Activated CD4-positive, alpha-beta T cell treated with anti-CD3 and anti-CD28 coated beads, Interleukin-2, amount 50 U/mL, for 16 hours (primary cell): ENCODE data around the gene RAB17.
A peak's percentile ranks its signal among the peaks of the same experiment; 100 is the strongest.
"Not testable (repeated sequence)": the region's sequence is repeated elsewhere in the genome, so short reads cannot be mapped to it uniquely, and the experiment has no call there.

Experiments used
- DNase-seq: peaks from one replicate; pipeline ENCODE4 v3.0.0-alpha.2; 2020

Gene RAB17

DNA sequence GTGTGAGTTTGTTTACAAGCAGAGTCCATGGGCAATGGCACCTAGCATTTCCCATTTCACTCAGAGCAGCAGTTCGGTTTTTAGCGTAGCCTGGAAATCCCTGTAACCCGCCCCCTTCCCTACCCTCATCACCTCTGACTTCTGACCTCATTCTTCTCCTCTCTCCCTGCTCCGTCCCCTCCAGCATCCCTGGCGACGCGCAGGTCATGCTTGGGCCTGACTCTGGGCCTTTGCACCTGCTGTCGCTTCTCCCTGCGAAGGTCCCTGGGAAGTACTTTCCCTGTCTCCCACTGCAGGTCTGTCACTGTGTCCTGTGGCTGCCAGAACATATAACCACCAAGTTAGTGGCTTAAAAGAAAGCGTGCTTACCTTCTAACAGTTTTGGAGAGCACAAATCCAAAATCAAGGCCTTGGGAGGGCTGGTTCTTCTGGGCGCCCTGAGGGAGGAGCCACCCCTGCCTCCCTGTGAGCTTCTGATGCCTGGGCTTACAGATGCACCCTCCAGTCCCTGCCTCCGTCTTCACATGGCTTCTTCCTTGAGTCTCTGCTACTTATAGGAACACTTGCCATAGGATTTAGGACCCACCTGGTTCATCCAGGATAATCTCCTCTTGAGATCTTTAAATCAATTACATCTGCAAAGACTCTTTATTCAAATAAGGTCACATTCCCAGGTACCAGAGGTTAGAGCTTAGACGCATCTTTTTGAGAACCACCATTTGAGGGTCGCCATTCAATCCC is 8.1 kb upstream of the RAB17 start:
- DNase-seq, result no peak

DNA sequence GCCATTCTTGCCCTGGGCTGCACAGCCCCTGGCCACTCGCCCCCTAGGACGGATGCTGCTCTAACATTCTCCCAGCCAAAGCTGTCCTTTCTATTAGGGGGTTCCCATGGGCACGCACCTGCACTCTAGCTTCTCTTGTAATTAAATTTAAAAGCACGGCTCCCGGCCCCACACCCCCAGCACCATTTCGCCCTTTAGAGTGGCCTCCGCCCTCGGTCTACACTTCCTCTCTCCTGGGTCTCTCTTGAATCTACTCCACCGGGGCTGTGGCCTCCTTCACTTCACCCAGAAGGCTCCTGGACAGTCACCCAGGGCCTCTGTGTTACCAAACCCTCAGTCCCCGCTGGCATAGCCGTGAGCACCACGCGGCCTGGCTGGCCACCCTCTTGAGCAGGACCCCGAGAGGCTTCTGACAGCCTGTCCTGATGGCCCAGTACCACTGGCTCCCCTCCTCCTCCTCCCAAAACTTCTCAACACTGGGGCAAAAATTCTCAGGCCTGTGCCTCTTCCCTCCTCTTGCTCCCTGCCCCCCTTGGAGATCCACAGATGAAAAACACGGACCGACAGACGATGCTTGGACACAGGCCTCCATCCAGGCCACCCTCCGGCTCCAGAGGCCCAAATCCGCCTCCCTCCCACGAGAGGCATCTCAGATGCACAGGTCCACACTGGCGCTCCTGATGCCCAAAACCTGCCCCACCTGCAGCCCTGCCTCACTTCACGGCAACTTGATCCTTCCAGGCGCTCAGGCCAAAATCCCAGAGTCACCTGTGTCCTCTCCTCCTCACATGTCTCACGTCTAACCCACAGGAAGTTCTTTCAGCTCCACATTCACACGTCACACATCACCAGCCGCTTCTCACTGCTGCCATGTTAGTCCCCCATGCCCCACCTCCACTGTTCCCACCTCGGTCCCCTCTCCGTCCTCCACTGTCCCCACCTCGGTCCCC is 6.9 kb upstream of the RAB17 start:
- DNase-seq, result no peak

DNA sequence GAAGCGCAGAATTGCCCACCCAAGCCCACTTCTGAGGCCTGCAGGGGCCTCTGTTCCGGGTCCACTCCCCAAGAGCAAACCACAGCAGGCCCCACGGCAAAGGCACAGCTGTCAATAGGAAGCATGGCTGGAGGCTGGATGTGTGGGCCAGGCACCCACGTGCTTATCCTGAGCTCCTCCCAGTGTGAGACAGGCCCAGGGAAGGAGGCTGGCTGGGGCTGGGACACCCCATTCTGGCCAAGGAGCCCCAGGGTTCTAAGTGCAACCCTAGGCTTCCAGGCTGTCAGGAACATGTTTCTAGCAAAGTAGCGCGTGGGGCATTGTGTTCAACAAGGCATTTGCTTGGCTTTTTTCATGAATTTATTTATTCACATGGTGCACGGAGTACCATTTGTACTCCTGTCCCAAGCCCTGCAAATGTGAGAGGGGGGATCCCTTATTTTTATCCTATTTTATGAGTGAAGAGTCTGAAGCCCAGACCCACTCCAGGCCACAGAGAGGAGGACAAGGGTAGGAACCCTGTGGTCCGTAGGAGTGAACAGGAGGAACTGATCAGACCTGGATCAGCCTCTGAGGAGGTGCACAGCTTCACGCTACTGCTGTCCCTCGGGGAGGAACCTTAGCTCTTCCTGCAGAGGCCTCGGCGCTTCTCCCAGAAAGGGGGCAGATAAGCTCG is 6.1 kb upstream of the RAB17 start:
- no peak for DNase-seq

DNA sequence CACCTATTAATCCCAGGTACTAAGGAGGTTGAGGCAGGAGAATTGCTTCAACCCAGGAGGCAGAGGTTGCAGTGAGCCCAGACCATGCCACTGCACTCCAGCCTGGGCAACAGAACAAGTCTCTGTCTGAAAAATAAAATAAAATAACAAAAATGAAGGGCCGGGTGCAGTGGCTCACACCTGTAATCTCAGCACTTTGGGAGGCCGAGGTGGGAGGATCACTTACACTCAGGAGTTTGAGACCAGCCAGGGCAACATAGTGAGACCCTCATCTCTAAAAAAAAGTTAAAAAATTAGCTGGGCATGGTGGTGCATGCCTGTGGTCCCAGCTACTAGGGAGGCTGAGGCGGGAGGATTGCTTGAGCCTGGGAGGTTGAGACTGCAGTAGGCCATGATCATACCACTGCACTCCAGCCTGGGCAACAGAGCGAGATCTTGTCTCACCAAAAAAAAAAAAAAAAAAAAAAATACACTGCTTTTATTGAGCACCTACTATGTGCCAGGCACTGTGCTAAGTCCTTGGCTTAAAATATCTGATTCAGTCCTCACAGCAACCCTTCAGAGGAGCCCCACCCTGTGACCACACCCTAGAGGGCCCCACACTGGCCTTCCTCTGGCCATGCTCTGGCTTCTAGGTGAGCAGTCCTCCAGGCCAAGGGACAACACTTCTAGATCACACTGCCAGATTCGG is 5.4 kb upstream of the RAB17 start:
- DNase-seq, result not testable (repeated sequence)

DNA sequence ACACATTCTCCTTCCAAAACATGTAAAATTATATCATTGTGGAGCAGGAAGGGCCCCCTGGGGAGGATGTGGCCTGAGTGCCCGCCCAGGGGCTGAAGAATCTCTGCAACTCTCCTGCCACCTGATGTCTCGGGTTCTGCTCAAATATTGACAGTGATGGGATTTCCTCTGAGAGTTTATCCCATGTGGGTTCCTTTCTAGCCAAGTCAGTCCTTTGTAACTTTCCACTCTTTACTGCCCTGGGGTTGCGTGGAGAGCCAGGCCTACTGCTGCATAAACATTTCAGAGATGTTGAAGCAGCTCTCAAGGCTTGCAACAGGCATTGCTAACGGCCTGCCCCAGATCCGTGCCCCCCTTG is 4.0 kb upstream of the RAB17 start:
- no peak for DNase-seq

DNA sequence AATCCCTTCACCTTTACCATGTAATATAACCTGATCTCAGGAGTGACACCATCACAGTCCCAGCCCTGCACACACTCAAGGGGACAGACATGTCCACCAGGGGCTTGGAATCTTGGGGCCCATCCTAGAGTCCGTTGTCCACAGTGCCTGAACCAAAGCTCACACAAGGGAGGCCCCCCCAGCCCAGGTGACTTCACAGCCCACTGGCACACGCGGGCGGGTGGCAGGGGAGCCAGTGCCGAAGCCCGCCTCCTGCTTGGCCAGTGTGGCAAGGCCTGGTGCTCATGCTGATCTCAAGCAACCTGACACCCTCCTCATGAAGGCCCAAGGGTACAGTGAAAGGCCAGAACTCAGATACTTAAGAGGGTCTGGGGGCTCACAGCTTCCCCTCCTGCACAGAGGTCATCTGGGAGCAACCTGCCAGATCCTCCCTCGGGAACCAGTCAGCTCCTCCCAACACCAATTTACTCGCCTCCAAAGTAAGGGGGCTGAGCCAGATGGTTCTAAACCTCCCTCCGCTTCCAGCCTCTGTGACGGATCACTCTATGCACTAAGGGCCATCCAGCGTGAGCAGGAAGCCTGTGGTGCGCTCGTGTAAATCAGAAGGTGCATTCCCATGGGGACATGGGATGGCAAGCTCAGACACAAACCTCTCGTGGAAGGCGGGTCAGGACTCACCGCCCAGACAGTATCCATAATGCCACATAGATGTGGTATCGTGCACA is 3.2 kb upstream of the RAB17 start:
- DNase-seq, result no peak

DNA sequence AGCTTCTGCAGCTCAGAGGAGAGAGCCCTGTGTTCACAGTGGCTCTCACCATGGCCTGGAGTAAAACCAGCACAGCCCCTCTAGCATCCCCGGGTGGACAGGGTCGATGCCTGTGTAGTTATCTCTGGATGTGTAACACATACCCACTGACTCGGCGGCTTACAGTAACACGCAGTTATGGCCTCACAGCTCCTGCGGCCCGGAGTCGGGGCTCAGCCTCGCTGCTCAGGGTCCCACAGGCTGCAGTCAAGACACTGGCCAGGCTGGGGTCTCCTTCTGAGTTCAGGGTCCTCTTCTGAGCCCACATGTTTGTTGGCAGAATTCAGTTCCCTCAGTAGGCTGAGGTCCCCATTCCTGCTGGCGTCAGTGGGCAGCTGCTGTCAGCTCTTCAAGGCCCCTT is 2.5 kb upstream of the RAB17 start:
- no peak for DNase-seq

DNA sequence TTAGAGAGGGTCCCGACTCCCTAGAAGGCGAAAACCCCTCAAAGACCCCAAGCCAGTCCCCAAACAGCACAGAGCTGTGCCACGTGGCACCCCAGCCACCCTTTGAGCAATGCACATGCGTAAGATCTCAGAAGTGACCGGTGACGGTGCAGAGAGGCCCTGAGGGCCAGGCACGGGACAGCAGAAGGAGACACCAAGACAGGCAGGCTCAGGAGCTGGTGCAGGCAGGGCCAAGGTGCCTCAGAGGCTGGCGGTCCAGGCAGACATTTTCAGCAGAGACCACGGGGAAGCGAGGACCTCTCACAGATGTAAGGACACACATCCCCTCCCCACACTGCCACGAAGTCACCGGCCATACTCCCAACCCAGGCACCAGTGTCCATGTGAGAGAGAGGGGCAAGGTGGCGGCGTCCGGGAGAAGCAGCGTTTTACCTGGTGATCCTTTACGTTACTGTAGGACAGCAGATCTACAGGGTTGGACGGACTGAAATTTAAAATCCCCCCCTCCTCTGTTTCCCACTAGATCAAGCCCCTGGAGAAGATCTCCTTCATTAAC is 2.0 kb upstream of the RAB17 start:
- DNase-seq, result no peak

DNA sequence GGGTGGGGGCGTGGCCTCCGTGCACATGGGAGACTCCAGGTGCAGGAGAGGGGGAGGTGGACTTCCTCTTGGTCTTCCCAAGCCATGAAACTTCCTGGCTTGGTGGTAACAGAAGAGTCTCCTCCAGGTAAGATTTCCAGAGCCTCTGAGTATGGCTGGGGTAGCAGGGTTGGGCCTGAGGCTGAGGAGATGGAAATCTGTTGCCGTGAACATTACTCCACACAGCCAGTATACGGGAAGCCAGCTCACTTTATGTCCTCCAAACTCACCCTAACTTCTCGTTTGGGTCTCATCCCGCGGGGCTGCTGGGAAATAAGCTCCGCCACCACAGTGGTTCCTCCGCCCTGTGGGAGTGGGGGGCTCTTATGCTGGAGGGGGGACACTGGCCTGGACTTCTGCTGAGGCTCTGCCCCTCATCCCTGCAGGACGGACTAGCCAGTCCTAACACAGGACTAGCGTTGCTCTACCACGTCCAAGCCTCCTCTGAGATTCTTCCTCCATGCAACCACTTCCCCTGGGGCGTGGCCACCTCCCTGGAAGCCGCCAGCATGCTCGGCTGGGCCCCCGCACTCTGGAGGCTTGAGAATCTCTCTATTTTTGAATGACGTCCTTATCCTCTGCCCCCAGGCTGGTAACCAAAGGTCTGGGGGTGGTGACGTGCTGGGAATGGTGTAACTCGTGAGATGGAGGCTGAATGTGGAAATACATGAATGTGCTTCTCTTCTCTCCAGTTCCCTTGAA is 777 bp upstream of the RAB17 start:
- DNase-seq, result no peak

DNA sequence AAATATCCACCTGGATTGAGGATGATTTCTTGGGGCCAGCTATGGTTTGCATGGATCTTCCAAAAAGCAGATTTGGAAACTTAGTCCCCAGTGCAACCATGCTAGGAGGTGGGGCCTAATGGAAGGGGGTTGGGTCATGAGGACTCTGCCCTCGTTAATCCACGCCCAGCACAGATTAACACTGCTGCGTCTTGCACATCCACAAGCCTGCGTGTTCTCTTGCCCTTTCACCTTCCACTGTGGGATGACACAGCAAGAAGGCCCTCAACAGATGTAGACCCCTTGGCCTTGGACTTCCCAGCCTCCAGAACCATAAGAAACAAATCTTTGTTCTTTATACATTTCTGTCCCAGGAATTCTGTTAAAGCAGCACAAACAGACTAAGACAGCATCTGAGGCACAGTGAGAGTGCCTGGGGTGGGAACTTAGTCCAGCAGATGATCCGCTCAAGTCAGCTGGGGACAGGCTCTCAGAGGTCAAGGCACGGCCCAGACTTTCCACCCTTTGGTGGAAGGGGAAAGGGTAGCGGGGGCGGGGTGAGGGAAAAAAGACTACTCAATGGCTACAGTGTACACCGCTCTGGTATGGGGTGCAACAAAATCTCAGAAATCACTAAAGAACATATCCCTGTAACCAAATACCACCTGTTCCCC is 2.4 kb downstream of the RAB17 start:
- no peak for DNase-seq

DNA sequence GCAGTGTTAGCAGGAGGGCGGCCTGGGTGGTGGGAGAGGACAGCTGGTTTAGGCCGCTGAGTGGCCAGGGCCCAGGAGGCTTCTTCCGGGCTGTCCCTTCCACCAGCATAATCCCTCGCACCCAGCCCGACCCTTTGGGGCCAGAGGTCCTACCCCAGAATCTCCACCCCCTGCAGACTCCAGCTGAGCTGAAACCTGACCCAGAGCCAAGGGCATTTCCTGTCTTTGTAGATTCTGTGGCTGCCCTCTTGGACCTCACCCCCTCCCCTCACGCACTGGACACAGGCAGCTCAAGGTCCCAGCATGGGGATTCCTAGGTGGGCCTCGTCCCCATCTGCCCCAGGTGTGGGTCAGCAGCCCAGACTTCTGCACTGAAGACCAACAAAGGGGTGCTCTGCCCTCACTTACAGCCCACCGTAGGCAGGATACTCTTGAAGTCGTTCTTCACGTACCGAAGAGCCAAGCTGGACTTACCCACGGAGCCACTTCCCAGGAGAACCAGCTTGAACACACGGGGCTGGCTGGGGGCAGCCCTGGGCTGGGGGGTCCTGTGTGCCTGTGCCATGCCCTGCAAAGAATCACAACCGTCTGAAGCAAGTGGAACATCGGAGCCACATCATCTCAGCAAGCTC is 4.8 kb downstream of the RAB17 start:
- DNase-seq, result no peak

DNA sequence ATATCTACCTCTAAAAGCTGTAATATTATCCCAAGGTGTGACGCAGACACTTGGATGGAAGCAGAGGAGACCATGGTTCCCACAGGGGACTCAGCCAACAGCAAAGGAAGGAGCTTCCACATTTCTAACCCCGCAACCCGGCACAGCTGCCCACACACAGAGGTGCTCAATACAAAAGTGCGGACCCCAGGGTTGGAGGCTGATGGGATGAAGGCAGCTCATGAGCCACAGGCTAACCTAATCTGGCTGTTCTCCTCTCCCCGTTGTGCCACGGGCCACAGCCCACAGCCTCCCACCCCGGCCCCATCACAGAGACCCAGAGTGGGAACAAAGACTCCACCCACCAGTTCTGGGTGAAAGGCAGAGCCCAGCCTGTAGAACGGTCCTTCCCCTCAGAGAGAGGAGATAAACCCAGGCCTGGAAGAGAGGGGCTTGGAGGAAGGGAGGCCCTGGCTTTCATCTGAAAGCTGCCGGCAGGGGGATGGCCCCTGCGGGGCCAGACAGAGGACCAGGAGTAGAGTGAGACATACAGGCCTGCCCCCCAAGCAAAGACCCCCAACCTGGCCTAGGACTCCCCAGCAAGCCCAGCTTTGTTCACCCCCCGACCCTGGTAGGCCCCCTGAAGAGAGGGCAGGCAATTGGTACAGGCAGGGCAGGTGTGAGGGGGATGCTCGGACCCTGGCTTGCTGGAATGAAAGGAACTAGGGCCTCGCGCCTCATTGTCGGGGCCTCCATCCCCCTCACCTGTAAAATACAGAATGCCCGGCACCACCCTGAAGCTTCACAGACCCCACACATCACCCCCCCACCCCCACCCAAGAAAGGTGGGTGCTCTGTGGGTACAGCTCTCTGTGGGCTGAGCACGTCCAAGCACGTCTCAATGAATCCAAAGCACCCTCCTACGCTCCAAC is 6.9 kb downstream of the RAB17 start:
- no peak for DNase-seq

DNA sequence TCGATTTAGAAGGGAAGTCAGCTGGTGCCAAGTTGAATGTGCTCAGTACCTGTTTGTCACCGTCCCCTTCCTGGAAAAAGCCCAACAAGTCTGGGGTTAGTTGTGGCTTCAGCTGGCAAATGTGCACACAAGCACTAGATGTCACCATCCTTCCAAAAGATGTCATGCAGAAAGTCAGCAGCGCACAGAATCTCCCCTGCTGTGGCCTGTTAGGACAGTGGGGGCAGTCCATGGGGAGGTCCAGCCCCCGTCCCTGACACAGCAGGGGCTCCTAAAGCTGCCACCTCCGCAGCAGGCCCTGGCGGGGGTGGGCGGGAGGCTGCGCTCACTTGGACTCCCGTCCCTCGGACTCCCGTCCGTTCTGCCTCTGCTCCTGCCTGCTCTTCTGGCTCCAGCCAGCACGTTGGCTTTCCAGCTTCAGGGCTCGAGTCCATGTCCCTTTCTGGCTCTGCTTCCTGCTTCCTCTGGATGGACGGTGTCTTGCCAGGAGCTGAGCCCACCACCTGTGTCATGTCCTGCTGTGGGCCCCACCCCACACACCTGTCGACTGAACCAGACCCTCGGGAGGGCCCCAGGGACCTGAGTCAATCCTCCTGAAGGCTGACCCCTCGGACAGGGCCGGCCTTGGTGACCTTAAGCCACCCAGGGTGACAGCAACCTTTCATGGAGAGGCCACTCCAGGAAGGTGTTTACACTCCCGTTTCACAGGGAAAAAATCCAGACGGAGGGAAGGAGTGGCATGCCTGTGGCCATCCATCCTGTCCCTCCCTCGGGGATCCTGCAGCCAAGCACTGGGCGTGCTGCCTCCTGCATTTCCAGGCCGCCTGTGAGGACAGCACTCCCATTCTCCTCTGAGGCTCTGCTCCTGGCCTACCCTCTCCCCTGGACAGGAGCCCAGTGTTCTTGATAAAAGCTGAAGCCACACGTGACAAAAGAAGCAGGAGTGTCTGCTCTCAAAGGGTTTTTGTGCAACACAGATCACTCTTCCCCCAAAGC is 8.5 kb downstream of the RAB17 start:
- peak; percentile 67 for DNase-seq

DNA sequence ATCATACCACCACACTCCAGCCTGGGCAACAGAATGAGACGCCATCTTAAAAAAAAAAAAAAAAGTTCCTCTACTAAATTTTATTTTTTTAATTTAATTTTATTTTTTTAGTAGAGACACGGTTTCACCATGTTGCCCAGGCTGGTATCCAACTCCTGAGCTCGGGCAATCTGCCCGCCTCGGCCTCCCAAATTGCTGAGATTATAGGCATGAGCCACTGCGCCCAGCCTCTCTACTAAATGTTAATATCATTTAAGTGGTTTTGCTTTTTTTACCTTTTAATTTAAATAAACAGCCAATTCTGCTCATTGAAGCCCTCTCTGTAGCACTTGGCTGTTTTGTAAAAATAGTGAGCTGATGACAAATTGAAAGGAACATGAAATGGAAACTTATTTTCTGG is 9.2 kb downstream of the RAB17 start:
- no peak for DNase-seq

DNA sequence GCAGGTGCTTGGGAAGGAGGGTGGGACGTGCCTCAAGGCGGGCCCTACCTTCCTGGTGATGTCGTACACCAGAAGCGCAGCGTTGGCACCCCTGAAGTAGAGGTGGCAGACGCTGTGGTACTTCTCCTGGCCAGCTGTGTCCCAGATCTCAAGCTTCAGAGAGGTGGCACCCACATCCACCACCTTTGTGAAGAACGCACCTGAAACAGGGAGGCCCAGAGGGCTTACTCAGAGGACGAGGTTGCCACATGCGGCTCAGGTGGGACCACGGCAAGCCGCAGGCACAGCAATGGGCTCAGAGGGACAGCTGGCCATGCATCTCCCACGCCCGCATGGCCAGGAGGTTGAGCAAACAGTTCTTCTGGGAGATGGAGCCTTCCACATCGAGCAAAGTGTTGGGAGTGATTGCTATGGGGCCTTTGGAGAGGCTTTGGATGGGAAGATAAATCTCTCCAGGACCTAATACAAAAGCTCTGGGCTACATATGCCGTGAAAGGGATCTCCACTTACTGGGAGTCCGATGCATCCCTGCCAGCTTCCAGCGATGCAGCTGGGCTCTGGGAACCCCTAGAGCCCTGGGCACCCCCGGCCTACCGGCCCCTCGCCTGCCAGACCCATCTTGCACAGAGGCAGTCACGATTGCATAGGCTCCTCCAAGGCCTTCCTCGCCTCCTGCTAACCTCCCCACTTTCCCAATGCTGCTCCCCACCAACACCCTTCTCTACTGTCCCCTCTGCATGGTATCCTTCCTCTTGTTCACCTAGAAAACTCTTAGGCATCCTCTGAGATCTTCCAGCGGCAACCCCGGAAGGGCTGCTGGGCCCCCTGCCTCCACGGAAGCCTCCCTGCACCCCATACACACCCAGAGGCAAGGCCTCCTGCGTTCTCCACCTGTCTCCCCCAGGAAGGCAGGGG is 12.3 kb downstream of the RAB17 start:
- DNase-seq, result no peak

DNA sequence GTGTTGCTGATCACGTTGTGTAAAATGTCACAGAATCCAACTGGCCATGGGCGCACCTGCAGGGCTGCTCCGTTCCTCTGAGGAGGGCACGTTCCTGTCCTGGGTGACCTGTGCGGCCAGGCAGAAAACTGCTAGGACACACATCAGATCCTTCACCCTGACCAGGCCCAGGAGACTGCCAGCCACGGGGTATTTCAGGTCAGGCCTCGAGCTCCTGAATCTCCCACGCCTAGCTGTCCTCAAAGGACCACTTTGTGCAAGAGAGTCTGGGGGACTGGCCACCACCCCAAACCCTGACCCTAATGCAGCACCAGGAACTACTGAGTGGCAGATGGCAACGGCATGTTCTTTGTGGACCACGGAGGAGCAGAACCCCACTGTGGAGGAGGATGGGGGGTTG is 13.1 kb downstream of the RAB17 start:
- no peak for DNase-seq

DNA sequence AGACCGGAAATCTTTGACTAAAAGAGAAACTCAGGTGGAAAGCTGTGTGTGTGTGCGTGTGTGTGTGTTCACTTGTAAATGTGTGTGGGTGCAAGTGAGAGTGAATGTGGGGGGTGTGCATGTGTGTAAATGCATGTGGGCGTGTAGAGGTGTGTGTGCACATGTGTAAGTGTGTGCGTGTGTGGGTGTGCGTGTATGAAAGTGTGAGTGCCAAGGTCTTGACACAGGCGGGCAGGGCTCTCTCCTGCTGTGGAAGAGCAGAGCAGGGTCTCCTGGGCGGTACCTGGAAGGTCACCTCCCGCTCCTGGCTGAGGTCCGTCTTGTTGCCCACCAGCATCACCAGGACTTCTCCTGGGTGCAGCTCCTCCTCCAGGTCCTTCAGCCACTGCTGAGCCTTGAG is 13.6 kb downstream of the RAB17 start:
- no peak for DNase-seq
